HepG2 (cell line): ENCODE measurements around the gene MITF. TPM values are rescaled to one million over a fixed set of nuclear protein-coding genes. Genes with fewer than 3 reads are reported as not detected.

Experiments
- ATAC-seq: fragments of 200-7000 bp; cut with Tn5 transposase; 3 replicates; pipeline ENCODE4 v1.9.1; 2020; ENCODE audit warnings: mild to moderate bottlenecking, moderate library complexity
- BruUV-seq: library from RNA; stranded (reverse); fragments of 400-500 nt; replicated peaks from 2 replicates; lab custom pipeline; 2021; lab: Mats Ljungman, UMichigan
- CTCF ChIA-PET: fragments of 300-600 bp; formaldehyde crosslinking; extraction: SDS; loops from one replicate; lab custom pipeline; 2021; ENCODE audit warnings: low total read pairs, inconsistent platforms, low intra/inter-chr PET ratio; lab: Yijun Ruan, JAX
- POLR2A ChIA-PET: fragments of 350-600 bp; sonication (Branson Sonifier 250); formaldehyde crosslinking; loops from one replicate; lab custom pipeline; 2020; ENCODE audit warnings: antibody characterized with exemption, inconsistent platforms; lab: Yijun Ruan, JAX
- DNase-seq: peaks from one replicate; pipeline ENCODE4 v3.0.0-alpha.2; 2015; ENCODE audit warnings: low spot score
- FAIRE-seq: peaks from 3 replicates; lab custom pipeline; 2011; peaks lifted over from hg19 to GRCh38; lab: Jason Lieb, UNC
- H2AFZ ChIP-seq: one replicate; pipeline ENCODE4 v1.6.1; 2011; ENCODE audit warnings: low read length, inconsistent platforms
- H3K27ac ChIP-seq: fragments of 300-600 bp; 3 replicates; pipeline ENCODE4 v1.8.0; 2011; ENCODE audit warnings: mixed run types, mild to moderate bottlenecking, mixed read lengths, low read length, inconsistent platforms; ENCODE audit not compliant: insufficient read depth; ENCODE audit errors: extremely low read length
- H3K27me3 ChIP-seq, 2 experiments: fragments of 200-600 bp in 1 of 2; 2 replicates in 1 of 2; 3 replicates in 1 of 2; pipeline versions ENCODE4 v1.6.0 to v1.8.0; 2011; ENCODE audit warnings: low read length in 2 of 2, mild to moderate bottlenecking in 2 of 2, moderate library complexity in 2 of 2, inconsistent platforms in 1 of 2; ENCODE audit not compliant: insufficient read depth in 2 of 2, control insufficient read depth in 1 of 2
- H3K36me3 ChIP-seq, 2 experiments: fragments of 200-600 bp in 1 of 2; replicated peaks in 1 of 2; 2 replicates in 1 of 2; 3 replicates in 1 of 2; pipeline versions ENCODE4 v1.5.1 to v1.8.0; 2011; ENCODE audit warnings: low read length in 2 of 2, inconsistent platforms in 1 of 2; ENCODE audit not compliant: insufficient read depth in 2 of 2, control insufficient read depth in 1 of 2
- H3K4me1 ChIP-seq: 2 replicates; pipeline ENCODE4 v1.5.1; 2012; ENCODE audit warnings: low read length, inconsistent platforms; ENCODE audit not compliant: insufficient read depth
- H3K4me2 ChIP-seq: 2 replicates; pipeline ENCODE4 v1.6.0; 2011; ENCODE audit warnings: low read depth, low read length, inconsistent platforms
- H3K4me3 ChIP-seq, 3 experiments: fragments of 200-600 bp in 1 of 3; sonication (generic), shearing (Covaris generic) in 1 of 3; replicated peaks in 1 of 3; 2 replicates each; pipeline ENCODE4 v1.5.1; 2011 to 2016; ENCODE audit warnings: low read length in 3 of 3, inconsistent platforms in 2 of 3, low read depth in 2 of 3, mild to moderate bottlenecking in 2 of 3, control low read depth in 1 of 3, mixed read lengths in 1 of 3; ENCODE audit not compliant: insufficient read depth in 1 of 3
- H3K79me2 ChIP-seq: one replicate; pipeline ENCODE4 v1.6.1; 2011; ENCODE audit warnings: low read length, inconsistent platforms; ENCODE audit not compliant: insufficient read depth
- H3K9ac ChIP-seq: 2 replicates; pipeline ENCODE4 v1.6.0; 2011; ENCODE audit warnings: mild to moderate bottlenecking, low read depth, low read length, inconsistent platforms; ENCODE audit not compliant: insufficient read depth
- H3K9me3 ChIP-seq: 2 replicates; pipeline ENCODE4 v1.5.1; 2012; ENCODE audit warnings: mild to moderate bottlenecking, low read length
- H4K20me1 ChIP-seq: 2 replicates; pipeline ENCODE4 v1.6.0; 2011; ENCODE audit warnings: inconsistent platforms, mild to moderate bottlenecking, low read length, moderate library complexity; ENCODE audit not compliant: insufficient read depth
- HIC2 ChIP-seq: sonication (generic); formaldehyde crosslinking; IDR thresholded peaks from 2 replicates; pipeline ENCODE4 v1.9.0; 2022; ENCODE audit warnings: low read depth, missing genetic modification reagents
- IRF2 ChIP-seq: IDR thresholded peaks from 2 replicates; pipeline ENCODE4 v1.6.1; 2018; ENCODE audit warnings: missing genetic modification reagents, missing compliant biosample characterization
- KDM4B ChIP-seq: sonication (generic); formaldehyde crosslinking; IDR thresholded peaks from 2 replicates; pipeline ENCODE4 v1.4.0; 2020; ENCODE audit warnings: missing genetic modification reagents
- PBX3 ChIP-seq: sonication (generic); formaldehyde crosslinking; IDR thresholded peaks from 2 replicates; pipeline ENCODE4 v1.8.1; 2023; ENCODE audit warnings: missing genetic modification reagents, inconsistent platforms, borderline replicate concordance
- SKIL ChIP-seq: sonication (generic); formaldehyde crosslinking; IDR thresholded peaks from 2 replicates; pipeline ENCODE4 v1.8.0; 2022; ENCODE audit warnings: missing genetic modification reagents, mild to moderate bottlenecking, moderate library complexity, borderline replicate concordance
- TRIM24 ChIP-seq: sonication (generic); formaldehyde crosslinking; IDR thresholded peaks from 2 replicates; pipeline ENCODE4 v1.8.0; 2022; ENCODE audit warnings: mild to moderate bottlenecking, missing genetic modification reagents
- ZBTB14 ChIP-seq: sonication (generic); formaldehyde crosslinking; IDR thresholded peaks from 2 replicates; pipeline ENCODE4 v1.4.0; 2020; ENCODE audit warnings: missing genetic modification reagents
- ZNF644 ChIP-seq: IDR thresholded peaks from 2 replicates; pipeline ENCODE4 v1.6.1; 2016; ENCODE audit warnings: low read depth
- ZNF674 ChIP-seq: sonication (generic); formaldehyde crosslinking; IDR thresholded peaks from 2 replicates; pipeline ENCODE4 v1.5.0; 2020; ENCODE audit warnings: low read depth, mild to moderate bottlenecking, missing genetic modification reagents
- WGBS: methylation state at CpG from one replicate; pipeline ENCODE4 v1.1.6; 2017; ENCODE audit warnings: low lambda C conversion rate; 5-methylcytosine and 5-hydroxymethylcytosine counted together
- in situ Hi-C: cut with HindIII; loops from 2 replicates; pipeline ENCODE4 v1.10.0; 2017; ENCODE audit warnings: low pct_unique_long_range_greater_than_20kb; ENCODE audit not compliant: extremely low pct_ligation_motif_present
- intact Hi-C: fragments of 100-400 bp; cut with micrococcal nuclease; formaldehyde crosslinking; loops from one replicate; pipeline ENCODE4 v1.10.0; 2022; ENCODE audit not compliant: unreplicated experiment
- polyA plus RNA-seq, 8 experiments: library from polyadenylated mRNA; depleted of rRNA in 3 of 8; stranded (reverse) in 7 of 8; unstranded in 1 of 8; fragments of >200 nt; fragmentation: Illumina TruSeq in 4 of 8; extraction: Trizol in 4 of 8; gene quantifications; 2 replicates each; pipeline versions ENCODE4 v1.2.1 to v1.2.3, GENCODE V29; 2011 to 2016; ENCODE audit warnings: low read depth in 4 of 8, missing spikeins in 1 of 8, mixed read lengths in 1 of 8; ENCODE audit not compliant: insufficient read depth in 1 of 8
- total RNA-seq, 5 experiments: library from RNA; depleted of rRNA; stranded (reverse); fragments of >200 nt; fragmentation: Illumina TruSeq; extraction: Trizol; gene quantifications; 2 replicates each; pipeline ENCODE4 v1.2.3, GENCODE V29; 2016; ENCODE audit warnings: low read depth in 1 of 5

Gene MITF
- total and polyA plus RNA-seq, 2 of the 13 experiments (the other 11 are each of a cell fraction or from before 2014, with no cell fraction given) = 0.12 to 0.38 TPM

GRCh38 chr3:69695933-69696332 lies 43.3 kb upstream of the MITF start (continued):
- TF ChIP-seq PBX3 (no peak), KDM4B (CRISPR knock-in tag) (no peak)

GRCh38 chr3:69696367-69696766 lies 42.9 kb upstream of the MITF start:
- in situ Hi-C loops = loop anchor here (10.0 kb wide), 1 partner anchor 248 kb away; no protein-coding TSS in a partner anchor
- Histone ChIP-seq H3K4me2 (no peak overlapping the region), H3K9me3 (peaks cover 9% of the 10 kb centered on the region; the same call in 1 of the 2 replicates), H3K9ac (no peak overlapping the region), H4K20me1 (no peaks in the 10 kb centered on the region), H3K79me2 (no peaks in the 10 kb centered on the region), H3K36me3 (no peaks in the 10 kb centered on the region), H3K27ac (no peak overlapping the region), H3K4me1 (no peaks in the 10 kb centered on the region), H2AFZ (no peak overlapping the region), H3K4me3 (no peak overlapping the region), H3K27me3 (no peaks in the 10 kb centered on the region)
- no peak for TF ChIP-seq ZBTB14
- BruUV-seq = no TSS peak
- ATAC-seq (no peak), DNase-seq (no peak), FAIRE-seq (no peak)
- ChIA-PET CTCF (no interaction called here), POLR2A (no interaction called here)
- WGBS = 0% methylated on average over 1 of the region's 1 CpG
- intact Hi-C loops = no loop called here

- Histone ChIP-seq H3K4me2 (no peak overlapping the region), H3K4me1 (no peaks in the 10 kb centered on the region), H3K79me2 (no peaks in the 10 kb centered on the region), H3K4me3 (no peak overlapping the region), H3K36me3 (no peaks in the 10 kb centered on the region), H3K27ac (no peak overlapping the region), H3K27me3 (no peaks in the 10 kb centered on the region), H3K9ac (no peak overlapping the region), H2AFZ (no peak overlapping the region), H4K20me1 (no peaks in the 10 kb centered on the region), H3K9me3 (peaks cover 9% of the 10 kb centered on the region; the same call in 1 of the 2 replicates)
- WGBS = 14% methylated on average over 5 of the region's 5 CpGs
- in situ Hi-C loops (loop anchor here (10.0 kb wide), 1 partner anchor 247 kb away; no protein-coding TSS in a partner anchor), intact Hi-C loops (no loop called here)
- ATAC-seq (no peak), FAIRE-seq (no peak), DNase-seq (no peak)
- no TSS peak for BruUV-seq
- ChIA-PET CTCF (no interaction called here), POLR2A (no interaction called here)
- TF ChIP-seq IRF2 (CRISPR knock-in tag) = no peak
- no peak for TF ChIP-seq ZNF644 (CRISPR knock-in tag)
- TF ChIP-seq HIC2 = no peak
- no peak for TF ChIP-seq ZNF674 (CRISPR knock-in tag)
- TF ChIP-seq SKIL (CRISPR knock-in tag) = no peak
- no peak for TF ChIP-seq TRIM24 (CRISPR knock-in tag)
Measured at GRCh38 chr3:69697381-69697780, 41.9 kb upstream of the MITF start.
